ENCODE data around the gene ADAT3. TPM values are rescaled to one million over a fixed set of nuclear protein-coding genes. Genes with fewer than 3 reads are reported as not detected.

ADAT3 gene
- total RNA-seq, 1 donor from 2014 or later, result 18.4 TPM

DNA sequence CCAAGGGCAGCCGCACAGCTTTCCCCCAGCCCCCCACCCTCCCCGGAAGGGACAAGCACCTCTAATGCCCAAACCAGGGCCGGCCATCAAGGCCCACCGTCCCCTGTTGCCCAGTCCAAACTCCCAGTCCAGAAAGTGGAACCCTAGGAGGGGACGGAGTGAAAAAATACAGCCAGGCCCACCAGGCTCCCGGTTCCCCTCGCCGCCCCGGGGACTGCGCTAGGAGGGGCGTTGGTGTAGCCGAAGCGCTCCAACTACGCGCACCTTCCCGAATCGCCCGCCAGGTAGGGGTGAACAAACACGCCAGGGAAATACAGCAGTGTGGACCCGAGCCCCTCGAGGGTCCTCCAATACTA is 43.2 kb upstream of the ADAT3 start:
- no peak overlapping the region for H3K27ac ChIP-seq

DNA sequence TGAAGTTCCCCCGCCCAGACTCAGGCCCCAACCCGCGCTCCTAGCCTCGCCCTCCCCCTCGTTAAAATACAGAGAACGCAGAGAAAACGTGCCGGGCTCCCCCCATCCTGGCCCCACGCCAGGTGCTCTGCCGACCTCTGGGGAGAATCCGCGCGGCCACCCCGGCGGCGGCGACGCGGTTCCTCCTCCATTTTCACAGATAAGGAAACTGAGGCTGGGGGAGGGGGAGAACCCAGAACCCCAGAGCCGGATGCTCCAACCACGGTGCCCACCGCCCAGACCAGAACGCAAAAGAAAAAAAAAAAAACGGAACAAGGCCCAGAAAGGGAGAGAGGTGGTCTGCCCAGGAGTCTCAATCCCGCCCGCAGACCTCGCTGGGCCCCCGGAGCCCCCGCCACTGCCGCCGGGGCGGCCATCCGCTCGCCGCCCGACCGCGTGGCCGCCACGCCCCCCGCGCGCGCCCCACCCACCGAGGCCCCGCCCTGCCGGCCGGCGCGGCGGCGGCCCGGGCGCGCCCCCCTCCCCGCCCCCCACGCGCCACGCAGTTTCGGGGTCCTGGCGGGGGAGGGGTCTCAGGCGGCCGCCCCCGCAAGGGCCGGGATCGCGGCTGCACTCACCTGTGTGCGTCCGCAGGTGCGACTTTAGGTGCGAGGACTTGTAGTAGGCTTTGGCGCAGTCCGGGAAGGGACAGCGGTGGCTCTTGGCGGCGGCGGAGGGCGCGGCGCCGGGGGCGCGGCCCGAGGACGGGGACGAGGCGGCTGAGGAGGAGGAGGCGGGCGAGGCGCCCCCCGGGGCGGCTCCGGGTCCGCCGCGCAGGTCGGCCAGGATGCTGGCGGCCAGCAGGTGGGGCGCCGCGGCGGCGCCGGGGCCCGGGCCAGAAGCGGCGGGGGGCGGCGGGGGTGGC is 42.5 kb upstream of the ADAT3 start:
- peaks cover 14 to 22% of the 10 kb centered on the region in 2 donors for H3K4me1 ChIP-seq
- H3K4me3 ChIP-seq, result peak overlapping the region; percentile 59 to 92
- intact Hi-C loops (cut with DNase I), result loop anchor here (5.0 kb wide), 1 partner anchor 290 kb away; the partner anchor contains the start of gene AP3D1

More for the DNA sequence above, 43.2 kb upstream of the ADAT3 start:
- no peak for DNase-seq (ENCODE audit: low spot score in 2 of 2)
- Histone ChIP-seq H3K9me3 (no peaks in the 10 kb centered on the region), H3K4me1 (peaks cover 16 to 28% of the 10 kb centered on the region in 2 donors), H3K36me3 (no peaks in the 10 kb centered on the region), H3K4me3 (peak overlapping the region; percentile 59 to 92), H3K27me3 (no peaks in the 10 kb centered on the region)
- TF ChIP-seq, protein P1, sequence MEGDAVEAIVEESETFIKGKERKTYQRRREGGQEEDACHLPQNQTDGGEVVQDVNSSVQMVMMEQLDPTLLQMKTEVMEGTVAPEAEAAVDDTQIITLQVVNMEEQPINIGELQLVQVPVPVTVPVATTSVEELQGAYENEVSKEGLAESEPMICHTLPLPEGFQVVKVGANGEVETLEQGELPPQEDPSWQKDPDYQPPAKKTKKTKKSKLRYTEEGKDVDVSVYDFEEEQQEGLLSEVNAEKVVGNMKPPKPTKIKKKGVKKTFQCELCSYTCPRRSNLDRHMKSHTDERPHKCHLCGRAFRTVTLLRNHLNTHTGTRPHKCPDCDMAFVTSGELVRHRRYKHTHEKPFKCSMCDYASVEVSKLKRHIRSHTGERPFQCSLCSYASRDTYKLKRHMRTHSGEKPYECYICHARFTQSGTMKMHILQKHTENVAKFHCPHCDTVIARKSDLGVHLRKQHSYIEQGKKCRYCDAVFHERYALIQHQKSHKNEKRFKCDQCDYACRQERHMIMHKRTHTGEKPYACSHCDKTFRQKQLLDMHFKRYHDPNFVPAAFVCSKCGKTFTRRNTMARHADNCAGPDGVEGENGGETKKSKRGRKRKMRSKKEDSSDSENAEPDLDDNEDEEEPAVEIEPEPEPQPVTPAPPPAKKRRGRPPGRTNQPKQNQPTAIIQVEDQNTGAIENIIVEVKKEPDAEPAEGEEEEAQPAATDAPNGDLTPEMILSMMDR (IDR thresholded peaks at IDR 0.05), result no peak
- intact Hi-C loops (cut with DNase I), result loop anchor here (5.0 kb wide), 1 partner anchor 290 kb away; the partner anchor contains the start of gene AP3D1

DNA sequence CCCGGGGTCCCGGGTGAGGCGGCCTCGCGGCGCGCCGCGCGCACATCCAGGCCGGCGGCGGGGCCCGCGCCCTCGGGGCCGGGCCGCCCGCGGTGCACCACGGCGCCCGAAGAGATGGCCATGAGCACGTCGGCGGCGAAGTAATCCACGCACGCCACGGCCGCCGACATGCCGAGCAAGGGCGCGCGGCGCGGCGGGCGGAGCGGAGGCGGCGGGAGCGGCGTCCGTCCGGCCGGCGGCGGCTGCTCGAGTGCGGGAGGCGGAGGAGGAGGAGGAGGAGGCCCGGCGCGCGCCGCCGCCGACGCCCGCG is 41.9 kb upstream of the ADAT3 start, which contains the start of gene KLF16:
Gene KLF16 (minus strand): TSS at position 252 of the 310 bp plus-strand sequence. CDS start 82 bp downstream, at position 170.
- TF ChIP-seq, protein P1 (IDR thresholded peaks at IDR 0.05), result no peak
- H3K4me1 ChIP-seq, result peaks cover 13 to 16% of the 10 kb centered on the region in 2 donors

More for the DNA sequence above, 42.5 kb upstream of the ADAT3 start:
- Histone ChIP-seq H3K36me3 (no peaks in the 10 kb centered on the region), H3K9me3 (no peaks in the 10 kb centered on the region), H3K27me3 (no peaks in the 10 kb centered on the region), H3K27ac (peak overlapping the region in 1 of 2 donors; percentile 65)
- no peak for DNase-seq (ENCODE audit: low spot score in 2 of 2)
- TF ChIP-seq, protein P1 (IDR thresholded peaks at IDR 0.05), result no peak

DNA sequence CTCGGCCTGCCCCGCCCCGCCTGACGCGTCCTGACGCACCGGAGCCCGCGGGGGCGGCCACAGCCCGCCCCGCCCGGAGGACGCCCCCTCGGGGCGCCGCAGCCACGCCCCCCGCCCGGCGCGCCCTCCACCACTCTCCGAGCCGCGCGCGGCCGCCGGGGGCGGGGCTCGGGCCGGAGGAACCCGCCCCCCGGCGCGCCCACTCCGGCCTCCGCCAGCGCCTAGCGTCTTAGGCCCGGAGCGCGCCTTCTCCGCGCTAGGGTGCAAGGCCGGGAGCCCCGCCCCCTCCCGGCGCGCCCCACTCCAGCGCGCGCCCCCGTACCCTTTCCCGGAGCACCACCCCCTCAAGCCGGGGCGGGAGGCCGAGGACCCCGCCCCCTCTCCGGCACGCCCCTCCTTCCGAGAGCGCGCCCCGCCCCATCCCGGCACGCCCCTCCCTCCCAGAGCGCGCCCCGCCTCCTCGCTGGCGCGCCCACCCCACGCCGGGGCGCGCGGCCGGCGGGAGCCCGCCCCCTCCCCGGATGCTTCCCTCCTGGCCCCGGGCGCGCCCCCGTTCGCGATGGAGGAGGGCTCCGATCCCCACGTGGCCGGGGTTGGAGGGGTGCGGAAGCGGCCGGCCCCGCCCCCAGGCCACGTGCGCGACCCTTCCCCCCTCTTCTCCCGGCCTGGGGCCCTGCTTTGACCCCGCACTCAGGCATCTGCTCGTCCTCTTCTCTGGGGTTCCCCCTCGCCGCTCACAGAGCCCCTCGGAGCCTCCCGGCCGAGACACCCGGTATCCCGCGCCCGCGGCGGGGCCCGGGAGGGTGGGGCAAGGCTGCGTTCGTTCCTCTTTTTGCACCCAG is 41.3 kb upstream of the ADAT3 start:
- peak; percentile 57 to 92 for DNase-seq (ENCODE audit: low spot score in 2 of 2)
- Histone ChIP-seq H3K4me3 (peak overlapping the region; percentile 59 to 80), H3K4me1 (peaks cover 13 to 15% of the 10 kb centered on the region in 2 donors), H3K27me3 (no peaks in the 10 kb centered on the region), H3K9me3 (no peaks in the 10 kb centered on the region), H3K36me3 (no peaks in the 10 kb centered on the region), H3K27ac (peak overlapping the region; percentile 77 to 84)
- intact Hi-C loops (cut with DNase I), result loop anchor here (1.0 to 5.0 kb wide), 4 partner anchors 11 to 288 kb away; partner anchors contain the start of genes ABHD17A, ADAT3, AP3D1 and SCAMP4
- TF ChIP-seq, protein P1 (IDR thresholded peaks at IDR 0.05), result no peak

More for the DNA sequence above, 41.9 kb upstream of the ADAT3 start, which contains the start of gene KLF16:
- H3K9me3 ChIP-seq, result no peaks in the 10 kb centered on the region
- peak within 1 kb of the TSS; percentile 59 to 92 for H3K4me3 ChIP-seq
- peak within 1 kb of the TSS; percentile 77 to 84 for H3K27ac ChIP-seq
- no peaks in the 10 kb centered on the region for H3K27me3 ChIP-seq
- H3K36me3 ChIP-seq, result no peaks in the 10 kb centered on the region
- DNase-seq (ENCODE audit: low spot score in 2 of 2), result no peak
- intact Hi-C loops (cut with DNase I), result loop anchor here (5.0 kb wide), 1 partner anchor 289 kb away; the partner anchor contains the start of gene AP3D1

DNA sequence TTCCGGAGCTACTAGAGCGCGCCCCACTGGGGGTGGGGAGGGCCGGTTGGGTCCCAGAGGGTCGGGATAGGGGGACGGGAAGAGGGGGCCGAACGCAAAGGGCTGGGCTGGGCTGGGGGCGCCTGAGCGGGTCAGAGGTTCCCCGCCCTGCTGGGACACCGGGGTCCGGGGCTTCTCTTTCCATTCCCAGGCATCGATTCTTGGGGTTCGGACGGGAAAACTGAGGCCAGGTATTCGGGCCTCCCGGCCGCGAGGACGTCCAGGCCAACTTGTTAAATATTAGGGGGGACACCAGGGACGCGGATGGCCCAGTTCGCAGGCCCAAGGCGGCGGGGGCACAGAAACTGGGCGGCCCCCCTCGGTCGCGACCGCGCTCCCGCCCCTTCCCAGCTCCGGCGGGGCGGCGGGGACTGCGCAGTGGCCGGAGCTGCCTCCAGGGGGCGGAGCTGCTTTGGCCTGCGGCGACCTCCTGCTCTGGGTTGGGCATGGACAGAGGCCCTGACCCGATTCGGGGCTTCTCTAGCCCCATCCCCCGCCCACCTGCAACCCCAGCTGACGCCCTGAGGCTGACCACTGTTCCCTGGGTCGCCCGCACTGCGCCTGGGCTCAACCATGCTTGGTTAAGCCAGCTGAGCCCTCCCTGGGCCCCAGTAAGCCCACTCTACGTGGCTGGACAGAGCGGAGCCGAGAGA is 40.6 kb upstream of the ADAT3 start:
- TF ChIP-seq, protein P1 (IDR thresholded peaks at IDR 0.05), result peak; percentile 68 to 81 (median 80)
- intact Hi-C loops (cut with DNase I), result loop anchor here (1.0 to 5.0 kb wide), 4 partner anchors 11 to 288 kb away; partner anchors contain the start of genes ABHD17A, ADAT3, AP3D1 and SCAMP4
- peak in 1 of 2 donors; percentile 85 for DNase-seq (ENCODE audit: low spot score in 2 of 2)
- no peaks in the 10 kb centered on the region for H3K27me3 ChIP-seq
- H3K4me3 ChIP-seq, result peak overlapping the region; percentile 59 to 80
- H3K36me3 ChIP-seq, result no peaks in the 10 kb centered on the region
- H3K4me1 ChIP-seq, result peaks cover 13% of the 10 kb centered on the region in 2 donors
- H3K27ac ChIP-seq, result peak overlapping the region; percentile 77 to 84
- no peaks in the 10 kb centered on the region for H3K9me3 ChIP-seq

All from ascending aorta (tissue), 2 donors.